ENCODE data around the gene ARHGAP6. TPM values are rescaled to one million over a fixed set of nuclear protein-coding genes. Genes with fewer than 3 reads are reported as not detected.

Gene ARHGAP6
- total RNA-seq, 4 donors from 2014 or later = 2.1 to 30.5 (median 4.9) TPM

- peak; percentile 57 to 72 (median 62) for TF ChIP-seq CTCF (IDR thresholded peaks at IDR 0.05)
- no peak for TF ChIP-seq POLR2A (IDR thresholded peaks at IDR 0.05)
- Histone ChIP-seq H3K4me1 (no peaks in the 10 kb centered on the region), H3K36me3 (no peaks in the 10 kb centered on the region), H3K4me3 (no peak overlapping the region), H3K9me3 (no peaks in the 10 kb centered on the region), H3K27ac (no peak overlapping the region), H3K27me3 (no peaks in the 10 kb centered on the region)
- no peak for DNase-seq
Measured at GRCh38 chrX:11137543-11138139, 528.1 kb downstream of the ARHGAP6 start.

DNA sequence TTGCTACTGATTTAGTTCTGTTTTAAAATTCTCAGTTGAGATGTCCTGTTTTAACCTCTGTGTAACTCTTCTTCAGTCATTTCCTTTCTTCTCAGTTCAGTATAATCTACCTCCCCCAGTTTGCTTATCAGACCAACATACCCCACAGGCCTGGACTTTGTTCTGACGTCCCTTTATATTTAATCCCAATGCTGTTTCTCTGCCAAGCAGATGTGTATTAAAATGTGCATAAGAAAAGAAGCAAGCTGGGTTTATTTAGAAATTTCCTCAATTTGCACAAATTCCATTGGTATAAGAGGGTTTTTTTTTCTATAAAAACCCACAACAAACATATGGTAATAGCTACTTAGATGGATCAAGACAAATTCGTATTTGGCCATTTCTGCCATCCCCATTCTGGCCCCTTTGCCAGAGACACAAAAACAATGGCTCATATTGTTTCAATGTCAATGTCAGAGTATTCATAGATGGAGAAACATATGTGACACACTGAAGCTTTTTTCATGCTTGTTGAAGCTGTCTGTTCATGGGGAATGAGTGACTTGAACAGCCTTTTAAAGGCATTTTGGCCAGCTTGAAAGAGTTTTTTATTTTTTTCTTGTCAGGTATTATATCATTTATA is 530.0 kb downstream of the ARHGAP6 start:
- Histone ChIP-seq H3K36me3 (no peaks in the 10 kb centered on the region), H3K9me3 (no peaks in the 10 kb centered on the region), H3K4me3 (no peak overlapping the region), H3K4me1 (no peaks in the 10 kb centered on the region), H3K27me3 (no peaks in the 10 kb centered on the region), H3K27ac (no peak overlapping the region)
- TF ChIP-seq POLR2A (IDR thresholded peaks at IDR 0.05) (no peak), CTCF (IDR thresholded peaks at IDR 0.05) (no peak)
- DNase-seq = no peak

DNA sequence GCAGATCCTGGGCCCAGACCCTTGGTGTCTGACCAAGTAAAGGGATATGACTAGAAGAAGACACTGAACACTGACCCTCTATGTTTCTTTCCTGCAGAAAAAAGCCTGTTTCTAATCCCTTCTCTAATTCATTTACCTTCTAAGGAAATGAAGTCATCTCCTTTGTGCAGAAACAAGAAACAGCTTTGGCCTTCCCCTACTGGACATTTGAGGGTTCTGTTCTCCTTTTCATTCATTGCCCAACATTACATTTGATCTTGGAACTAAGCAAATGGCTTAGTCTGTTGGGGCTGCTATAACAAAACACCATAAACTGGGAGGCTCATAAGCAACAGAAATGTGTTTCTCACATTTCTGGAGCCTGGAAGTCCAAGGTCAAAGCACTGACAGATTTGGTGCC is 534.6 kb downstream of the ARHGAP6 start:
- Histone ChIP-seq H3K9me3 (no peaks in the 10 kb centered on the region), H3K4me3 (no peak overlapping the region), H3K27ac (no peak overlapping the region), H3K4me1 (no peaks in the 10 kb centered on the region), H3K36me3 (no peaks in the 10 kb centered on the region), H3K27me3 (no peaks in the 10 kb centered on the region)
- TF ChIP-seq POLR2A (IDR thresholded peaks at IDR 0.05) (no peak), CTCF (IDR thresholded peaks at IDR 0.05) (no peak)
- DNase-seq = no peak

GRCh38 chrX:11130136-11130535 is 535.6 kb downstream of the ARHGAP6 start:
- DNase-seq = peak in 1 of 3 donors; percentile 56
- H3K27ac ChIP-seq = peak overlapping the region in 1 of 4 donors; percentile 36
- TF ChIP-seq CTCF (IDR thresholded peaks at IDR 0.05) = no peak
- no peak for TF ChIP-seq POLR2A (IDR thresholded peaks at IDR 0.05)
- H3K4me1 ChIP-seq = no peaks in the 10 kb centered on the region
- no peaks in the 10 kb centered on the region for H3K36me3 ChIP-seq
- no peak overlapping the region for H3K4me3 ChIP-seq
- H3K9me3 ChIP-seq = no peaks in the 10 kb centered on the region
- H3K27me3 ChIP-seq = no peaks in the 10 kb centered on the region

GRCh38 chrX:11129534-11130105 is 536.1 kb downstream of the ARHGAP6 start:
- H3K27ac ChIP-seq = no peak overlapping the region
- H3K4me1 ChIP-seq = no peaks in the 10 kb centered on the region
- H3K27me3 ChIP-seq = no peaks in the 10 kb centered on the region
- DNase-seq = no peak
- no peaks in the 10 kb centered on the region for H3K36me3 ChIP-seq
- H3K9me3 ChIP-seq = no peaks in the 10 kb centered on the region
- H3K4me3 ChIP-seq = no peak overlapping the region
- no peak for TF ChIP-seq POLR2A (IDR thresholded peaks at IDR 0.05)
- TF ChIP-seq CTCF (IDR thresholded peaks at IDR 0.05) = no peak

All from Peyer's patch (tissue), 4 donors.